Measurements from ENCODE around the gene GNA12. TPM values are rescaled to one million over a fixed set of nuclear protein-coding genes. Genes with fewer than 3 reads are reported as not detected.
A peak's percentile ranks its signal among the peaks of the same experiment; 100 is the strongest.

GNA12 gene
- total RNA-seq, 1 donor from 2014 or later: 54.6 TPM

DNA sequence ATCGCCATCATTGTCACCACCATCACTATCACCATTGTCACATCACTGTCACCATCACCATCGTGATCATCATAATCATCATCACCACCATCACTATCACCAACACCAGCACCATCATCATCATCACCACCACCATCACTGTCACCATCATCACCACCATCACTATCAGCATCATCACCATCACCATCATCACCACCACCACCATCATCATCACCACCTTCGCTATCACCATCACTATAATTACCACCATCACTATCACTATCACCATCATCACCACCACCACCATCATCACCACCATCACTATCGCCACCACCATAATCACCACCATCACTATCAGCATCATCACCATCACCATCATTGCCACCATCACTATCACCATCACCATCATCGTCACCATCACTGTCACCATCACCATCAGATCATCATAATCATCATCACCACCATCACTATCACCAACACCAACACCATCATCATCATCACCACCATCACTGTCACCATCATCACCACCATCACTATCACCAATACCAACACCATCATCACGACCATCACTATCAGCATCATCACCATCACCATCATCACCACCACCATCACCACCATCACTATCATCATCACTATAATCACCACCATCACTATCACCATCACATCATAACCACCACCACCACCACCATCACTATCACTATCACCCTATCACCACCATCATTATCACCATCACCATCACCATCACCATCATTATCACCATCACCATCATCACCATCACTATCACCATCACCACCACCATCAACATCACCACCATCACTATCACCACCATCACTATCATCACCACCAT, 6.0 kb upstream of the GNA12 start:
- Mint-ChIP-seq H3K27me3 (no peaks in the 10 kb centered on the region), H3K27ac (no peak overlapping the region), H3K36me3 (ENCODE audit: low read depth) (no peaks in the 10 kb centered on the region), H3K9me3 (no peaks in the 10 kb centered on the region), H3K4me3 (no peak overlapping the region), H3K4me1 (peaks cover 21% of the 10 kb centered on the region)
- POLR2A ChIA-PET: no interaction called here
- ATAC-seq (ENCODE audit: low read depth) (no peak), DNase-seq (no peak)
- CTCF ChIA-PET: no interaction called here
- TF ChIP-seq CTCF (IDR thresholded peaks at IDR 0.05): no peak
- intact Hi-C loops (cut with micrococcal nuclease): no loop called here

- DNase-seq (no peak), ATAC-seq (ENCODE audit: low read depth) (no peak)
- Mint-ChIP-seq H3K36me3 (ENCODE audit: low read depth) (peaks cover 19% of the 10 kb centered on the region), H3K27ac (peak overlapping the region; percentile 83), H3K27me3 (no peaks in the 10 kb centered on the region), H3K4me3 (peak overlapping the region; percentile 87), H3K9me3 (no peaks in the 10 kb centered on the region), H3K4me1 (peaks cover 44% of the 10 kb centered on the region)
- POLR2A ChIA-PET: interaction anchor here (0.7 to 1.1 kb wide), 3 partner anchors 20 to 63 kb away, joined by 3 to 10 read pairs (median 4); no protein-coding TSS in a partner anchor
- TF ChIP-seq CTCF (IDR thresholded peaks at IDR 0.05): no peak
- CTCF ChIA-PET: no interaction called here
- intact Hi-C loops (cut with micrococcal nuclease): loop anchor here (2.0 kb wide), 2 partner anchors 24 to 72 kb away; no protein-coding TSS in a partner anchor
Measured at GRCh38 chr7:2845034-2845592, 1.0 kb upstream of the GNA12 start.

DNA sequence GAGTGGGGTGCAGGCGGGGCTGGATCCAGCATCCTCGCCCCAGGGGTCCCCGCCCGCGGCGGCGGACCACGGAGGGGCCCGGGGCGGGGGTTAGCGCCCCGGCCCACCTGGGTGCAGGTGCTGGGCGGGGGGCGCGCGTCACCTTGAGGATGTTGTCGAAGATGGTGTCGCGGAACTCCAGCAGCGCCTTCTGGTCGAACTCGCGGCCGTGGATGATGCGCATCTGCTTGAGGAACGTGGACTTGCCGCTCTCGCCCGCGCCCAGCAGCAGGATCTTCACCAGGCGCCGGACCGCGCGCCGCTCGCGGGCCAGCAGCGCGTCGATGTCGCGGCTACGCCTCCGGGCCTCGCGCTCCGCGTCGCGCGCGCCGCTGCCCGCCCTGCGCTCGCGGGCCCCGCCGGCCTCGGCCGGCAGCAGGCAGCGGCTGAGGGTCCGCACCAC, 376 bp downstream of the GNA12 start:
- CTCF ChIA-PET: interaction anchor here (1.6 kb wide), 1 partner anchor 34 kb away, joined by 3 read pairs; no protein-coding TSS in a partner anchor
- intact Hi-C loops (cut with micrococcal nuclease): loop anchor here (1.0 to 5.0 kb wide), 7 partner anchors 20 to 441 kb away; partner anchors contain the start of gene CHST12
- Mint-ChIP-seq H3K9me3 (peaks cover 4% of the 10 kb centered on the region), H3K27me3 (no peaks in the 10 kb centered on the region), H3K36me3 (ENCODE audit: low read depth) (peaks cover 23% of the 10 kb centered on the region), H3K4me3 (peak overlapping the region; percentile 77), H3K27ac (no peak overlapping the region), H3K4me1 (peaks cover 58% of the 10 kb centered on the region)
- DNase-seq (no peak), ATAC-seq (ENCODE audit: low read depth) (no peak)
- POLR2A ChIA-PET: interaction anchor here (0.6 to 1.2 kb wide), 3 partner anchors 22 to 285 kb away, joined by 3 to 9 read pairs (median 6); partner anchors contain the start of gene IQCE
- TF ChIP-seq CTCF (IDR thresholded peaks at IDR 0.05): no peak

- no peak for TF ChIP-seq CTCF (IDR thresholded peaks at IDR 0.05)
- ChIA-PET CTCF (interaction anchor here (1.6 kb wide), 1 partner anchor 34 kb away, joined by 3 read pairs; no protein-coding TSS in a partner anchor), POLR2A (interaction anchor here (0.6 to 1.8 kb wide), 5 partner anchors 22 to 285 kb away, joined by 3 to 9 read pairs (median 6); partner anchors contain the start of gene IQCE)
- Mint-ChIP-seq H3K36me3 (ENCODE audit: low read depth) (peaks cover 24% of the 10 kb centered on the region), H3K27ac (peak overlapping the region; percentile 69), H3K27me3 (no peaks in the 10 kb centered on the region), H3K4me1 (peaks cover 63% of the 10 kb centered on the region), H3K9me3 (peaks cover 4% of the 10 kb centered on the region), H3K4me3 (peak overlapping the region; percentile 85)
- ATAC-seq (ENCODE audit: low read depth) (no peak), DNase-seq (no peak)
- intact Hi-C loops (cut with micrococcal nuclease): loop anchor here (5.0 kb wide), 3 partner anchors 106 to 441 kb away; partner anchors contain the start of gene CHST12
Measured at GRCh38 chr7:2843191-2843685, 870 bp downstream of the GNA12 start.

Measured in activated B cell treated with CpG ODN at 0.5 μM for 24 hours (primary cell).